Ovary (tissue), 9 donors: ENCODE results near the gene STEAP1B. TPM values are rescaled to one million over a fixed set of nuclear protein-coding genes. Genes with fewer than 3 reads are reported as not detected.

Experiments used
- DNase-seq, 5 donors: peaks; one replicate each; pipeline ENCODE4 v3.0.0-alpha.2; 2019 to 2020
- H3K27ac ChIP-seq, 2 donors: fragments of 200-600 bp; one replicate each; pipeline versions ENCODE4 v1.5.1 to v1.8.0; 2019 to 2022
- H3K27me3 ChIP-seq: fragments of 200-600 bp; one replicate; pipeline ENCODE4 v1.8.0; 2022
- H3K36me3 ChIP-seq: fragments of 200-600 bp; sonication (generic); one replicate; pipeline ENCODE4 v1.5.1; 2019
- H3K4me1 ChIP-seq: one replicate; pipeline ENCODE4 v1.8.1; 2013; ENCODE audit warnings: mild to moderate bottlenecking, moderate library complexity; ENCODE audit not compliant: insufficient read depth
- H3K4me3 ChIP-seq: fragments of 200-600 bp; sonication (generic); one replicate; pipeline ENCODE4 v1.5.1; 2017
- H3K9me3 ChIP-seq, 2 donors: fragments of 200-600 bp in 1 of 2; sonication (generic) in 1 of 2; one replicate each; pipeline versions ENCODE4 v1.5.1 to v1.8.1; 2013 to 2019; ENCODE audit warnings: mild to moderate bottlenecking in 1 of 2, moderate library complexity in 1 of 2
- CTCF ChIP-seq, 3 donors: fragments of 450-650 bp in 2 of 3; fragments of 200-600 bp in 1 of 3; IDR thresholded peaks; one replicate each; pipeline versions ENCODE4 v1.5.1 to v1.8.0; 2016 to 2022; ENCODE audit warnings: antibody characterized with exemption in 3 of 3, mild to moderate bottlenecking in 1 of 3
- EP300 ChIP-seq: sonication (generic); formaldehyde crosslinking; IDR thresholded peaks from one replicate; pipeline ENCODE4 v1.6.1; 2017; ENCODE audit warnings: antibody characterized with exemption
- POLR2A ChIP-seq: fragments of 450-650 bp; IDR thresholded peaks from one replicate; pipeline ENCODE4 v1.6.1; 2017; ENCODE audit warnings: antibody characterized with exemption, mild to moderate bottlenecking, moderate library complexity
- WGBS, 3 donors: extraction: QIAGEN DNeasy Blood & Tissue Kit in 1 of 3; methylation state at CpG; one replicate each; pipeline versions ENCODE4 v1.1.5 to v1.1.7; 2013 to 2017; 5-methylcytosine and 5-hydroxymethylcytosine counted together
- intact Hi-C, 4 donors: fragments of 100-400 bp; cut with DNase I; formaldehyde crosslinking; loops; one replicate each; pipeline versions ENCODE4 v1.11.0 to v1.15.1; 2022 to 2023
- polyA plus RNA-seq, 2 donors: library from polyadenylated mRNA; stranded (reverse); fragments of 200-250 nt in 1 of 2; fragments of 350-450 nt in 1 of 2; fragmentation: Illumina TruSeq in 1 of 2; extraction: RNeasy Lipid Tissue Mini Kit (QIAGEN cat#74804) in 1 of 2; gene quantifications; one replicate each; pipeline ENCODE4 v1.2.3, GENCODE V29; 2013 to 2014
- total RNA-seq, 7 donors: library from RNA; depleted of rRNA in 2 of 7; stranded (reverse); fragments of >200 nt in 2 of 7; fragmentation: NEBNext Ultra II Directional in 3 of 7; extraction: Animal tissue kit (Norgen Biotek cat#: 25700) in 3 of 7; gene quantifications; one replicate each; pipeline versions ENCODE4 v1.1.0 to v1.2.4, GENCODE V29; 2016 to 2023
- donor health status: DM: no; HTN: no; CAD: no; lungs with moderate emphysema.
- donor health status: DM: no; HTN: no; CAD: no.
- donor health status: Bipolar disorder and iron deficiency.
- donor health status: DM: yes; HTN: yes; CAD: no.
- donor health status: DM: no; HTN: no; CAD: no.
- donor health status: DM: yes; HTN: yes; CAD: no.

STEAP1B gene
- total and polyA plus RNA-seq, 9 donors, result 0.25 to 0.78 (median 0.37) TPM; not detected in 1

- DNase-seq, result no peak
- no peak for TF ChIP-seq POLR2A
- TF ChIP-seq CTCF (IDR thresholded peaks at IDR 0.05), result no peak
- no peak for TF ChIP-seq EP300
- 43 to 89% (median 58%) methylated on average over 4 of the region's 4 CpGs for WGBS, 3 donors
- Histone ChIP-seq H3K36me3 (no peaks in the 10 kb centered on the region), H3K27ac (no peak overlapping the region), H3K27me3 (no peaks in the 10 kb centered on the region), H3K4me3 (no peak overlapping the region), H3K9me3 (no peaks in the 10 kb centered on the region), H3K4me1 (no peaks in the 10 kb centered on the region)
- intact Hi-C loops, result no loop called here
Observed at GRCh38 chr7:22426463-22427094, 73.4 kb downstream of the STEAP1B start.

- no peaks in the 10 kb centered on the region for H3K36me3 ChIP-seq
- DNase-seq, result no peak
- no peak overlapping the region for H3K4me3 ChIP-seq
- H3K4me1 ChIP-seq, result no peaks in the 10 kb centered on the region
- WGBS, 3 donors, result 96 to 98% (median 97%) methylated on average over 1 of the region's 1 CpG
- no peaks in the 10 kb centered on the region for H3K27me3 ChIP-seq
- H3K9me3 ChIP-seq, result no peaks in the 10 kb centered on the region
- intact Hi-C loops, result no loop called here
- TF ChIP-seq EP300 (no peak), CTCF (IDR thresholded peaks at IDR 0.05) (no peak), POLR2A (no peak)
- no peak overlapping the region for H3K27ac ChIP-seq
Observed at GRCh38 chr7:22425361-22425760, 74.6 kb downstream of the STEAP1B start.

DNA sequence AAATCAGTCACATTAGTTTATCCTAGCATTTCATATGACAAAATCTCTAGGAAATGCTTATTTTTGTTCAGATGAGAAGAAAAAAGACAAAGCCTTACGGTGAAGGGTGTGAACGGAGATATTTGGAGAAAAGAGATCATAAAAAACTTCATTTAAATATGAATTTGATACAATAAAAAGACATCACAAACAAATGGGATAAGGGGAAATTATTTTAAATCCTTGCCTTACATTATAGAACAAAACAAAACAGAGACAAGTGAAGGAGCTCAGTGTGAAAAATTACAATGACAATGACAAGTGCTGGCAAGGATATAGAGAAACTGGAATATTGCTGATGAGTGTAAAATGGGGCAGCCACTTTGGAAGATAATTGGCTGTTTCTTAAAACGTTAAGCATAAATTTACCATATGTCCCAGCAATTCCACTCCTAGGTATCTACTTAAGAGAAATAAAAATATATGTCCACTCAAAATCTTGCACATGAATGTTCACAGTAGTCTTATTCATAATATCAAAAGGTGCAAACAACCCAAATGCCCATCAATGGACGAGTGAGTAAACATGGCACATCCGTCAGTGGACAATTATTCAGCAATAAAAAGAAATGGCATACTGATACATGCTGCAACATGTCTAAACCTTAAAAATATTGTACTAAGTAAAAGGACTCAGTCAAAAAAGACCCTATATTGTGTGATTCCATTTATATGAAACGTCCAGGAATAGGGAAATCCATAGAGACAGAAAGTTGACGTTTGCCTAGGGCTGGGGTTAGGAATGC lies 77.0 kb downstream of the STEAP1B start:
- Histone ChIP-seq H3K4me3 (no peak overlapping the region), H3K27me3 (no peaks in the 10 kb centered on the region), H3K4me1 (no peaks in the 10 kb centered on the region), H3K9me3 (no peaks in the 10 kb centered on the region), H3K36me3 (no peaks in the 10 kb centered on the region), H3K27ac (no peak overlapping the region)
- DNase-seq, result no peak
- no peak for TF ChIP-seq CTCF (IDR thresholded peaks at IDR 0.05)
- TF ChIP-seq POLR2A, result no peak
- no peak for TF ChIP-seq EP300
- WGBS, 3 donors, result 66 to 84% (median 77%) methylated on average over 7 of the region's 7 CpGs
- intact Hi-C loops, result no loop called here

DNA sequence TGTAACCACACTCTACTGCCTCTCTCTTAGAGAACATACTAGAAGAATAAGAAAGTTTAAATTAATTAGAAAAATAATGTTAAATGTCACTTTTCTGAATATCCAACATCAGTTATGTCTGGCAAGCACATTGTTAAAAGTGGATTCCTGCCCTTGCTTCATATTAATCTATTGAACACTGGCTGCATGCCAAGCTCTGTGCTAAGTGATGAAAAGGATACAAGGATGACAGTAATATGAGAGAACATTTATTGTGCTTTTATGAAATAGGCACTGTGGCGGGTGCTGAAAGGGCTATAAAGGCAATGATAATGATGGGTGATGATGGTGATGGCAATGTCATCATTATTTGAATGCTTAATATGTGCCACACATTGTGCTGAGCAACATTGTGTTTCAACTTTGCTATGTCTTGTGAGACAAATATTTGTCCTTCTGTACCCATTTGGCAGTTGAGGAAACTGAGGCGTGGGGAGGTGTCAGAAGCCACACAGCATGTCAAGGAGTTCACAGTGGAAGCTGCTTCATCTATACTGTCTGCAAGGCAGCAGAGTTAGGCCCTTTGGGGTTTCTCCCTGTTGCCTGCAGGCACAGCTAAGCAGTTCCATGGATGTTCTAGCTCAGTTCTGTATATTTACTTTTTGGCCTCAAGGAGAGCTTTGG lies 78.9 kb downstream of the STEAP1B start:
- Histone ChIP-seq H3K27ac (no peak overlapping the region), H3K4me3 (no peak overlapping the region), H3K9me3 (no peaks in the 10 kb centered on the region), H3K36me3 (no peaks in the 10 kb centered on the region), H3K27me3 (no peaks in the 10 kb centered on the region), H3K4me1 (no peaks in the 10 kb centered on the region)
- 56 to 76% (median 75%) methylated on average over 2 of the region's 2 CpGs for WGBS, 3 donors
- no peak for DNase-seq
- no peak for TF ChIP-seq CTCF (IDR thresholded peaks at IDR 0.05)
- no peak for TF ChIP-seq EP300
- TF ChIP-seq POLR2A, result no peak
- intact Hi-C loops, result no loop called here
